SU-DHL-6 (cell line): ENCODE results near the gene L1TD1.
"Not testable (repeated sequence)": the region's sequence is repeated elsewhere in the genome, so short reads cannot be mapped to it uniquely, and the experiment has no call there.

Experiments used
- H2AFZ ChIP-seq: fragments of 200-600 bp; sonication (generic); 2 replicates; pipeline ENCODE4 v1.6.1; 2014; ENCODE audit warnings: low read depth, mild to moderate bottlenecking, moderate library complexity, mixed read lengths, antibody characterized with exemption, low read length; ENCODE audit not compliant: severe bottlenecking
- H3F3A ChIP-seq: fragments of 200-600 bp; shearing (Covaris generic); 2 replicates; pipeline ENCODE4 v1.6.0; 2016; ENCODE audit warnings: antibody characterized with exemption, mild to moderate bottlenecking; ENCODE audit not compliant: insufficient read depth
- H3K27ac ChIP-seq: fragments of 200-600 bp; sonication (generic); 2 replicates; pipeline ENCODE4 v1.5.1; 2016; ENCODE audit warnings: low read depth, mild to moderate bottlenecking, low read length, moderate library complexity, mixed read lengths
- H3K27me3 ChIP-seq: fragments of 200-600 bp; sonication (generic), shearing (Covaris generic); 2 replicates; pipeline ENCODE4 v1.6.0; 2014; ENCODE audit warnings: mild to moderate bottlenecking, low read length
- H3K36me3 ChIP-seq: fragments of 200-600 bp; sonication (generic); 2 replicates; pipeline ENCODE4 v1.6.1; 2014; ENCODE audit warnings: mild to moderate bottlenecking, low read length, mixed read lengths
- H3K4me2 ChIP-seq: fragments of 300-600, 200-600 bp; shearing (Covaris generic), sonication (generic); 2 replicates; pipeline ENCODE4 v1.6.0; 2014; ENCODE audit warnings: low read length, low read depth, mild to moderate bottlenecking; ENCODE audit not compliant: poor library complexity, severe bottlenecking
- H3K4me3 ChIP-seq: fragments of 200-600 bp; sonication (generic); 2 replicates; pipeline ENCODE4 v1.5.1; 2014; ENCODE audit warnings: antibody characterized with exemption, low read length, mild to moderate bottlenecking, mixed read lengths; ENCODE audit not compliant: insufficient read depth, poor library complexity, severe bottlenecking
- H3K79me2 ChIP-seq: fragments of 200-600 bp; sonication (generic); 2 replicates; pipeline ENCODE4 v1.6.1; 2014; ENCODE audit warnings: mild to moderate bottlenecking, low read length, moderate library complexity; ENCODE audit not compliant: insufficient read depth
- H3K9ac ChIP-seq: fragments of 200-600 bp; sonication (generic); 2 replicates; pipeline ENCODE4 v1.7.0; 2014; ENCODE audit warnings: mild to moderate bottlenecking, low read length
- H3K9me2 ChIP-seq: fragments of 200-600 bp; sonication (generic); replicated peaks from 2 replicates; pipeline ENCODE4 v1.6.1; 2014; ENCODE audit warnings: low read length; ENCODE audit not compliant: insufficient read depth
- H3K9me3 ChIP-seq: fragments of 200-600 bp; sonication (generic); 2 replicates; pipeline ENCODE4 v1.6.1; 2014; ENCODE audit warnings: low read length, mixed read lengths; ENCODE audit not compliant: insufficient read depth
- H4K20me1 ChIP-seq: fragments of 200-600 bp; sonication (generic); 2 replicates; pipeline ENCODE4 v1.6.1; 2014; ENCODE audit warnings: low read depth, mild to moderate bottlenecking, antibody characterized with exemption, low read length, moderate library complexity, mixed read lengths
- EZH2phosphoT487 ChIP-seq: fragments of 200-600 bp; sonication (generic), shearing (Covaris generic); conservative IDR thresholded peaks from 2 replicates; pipeline ENCODE4 v1.6.1; 2018; ENCODE audit warnings: mild to moderate bottlenecking, antibody characterized with exemption, low read length, moderate library complexity, mixed read lengths
- TF ChIP-seq, protein P1 (sequence below): fragments of 200-600 bp; sonication (generic); IDR thresholded peaks from one replicate; pipeline ENCODE4 v1.5.1; 2017; ENCODE audit warnings: antibody characterized with exemption, mild to moderate bottlenecking, low read length, moderate library complexity; ENCODE audit not compliant: insufficient read depth, poor library complexity, severe bottlenecking

The L1TD1 gene

GRCh38 chr1:62241371-62242131 is 46.9 kb downstream of the L1TD1 start:
- no peaks in the 10 kb centered on the region for H3K36me3 ChIP-seq
- H3F3A ChIP-seq, result no peaks in the 10 kb centered on the region
- H3K4me2 ChIP-seq, result no peak overlapping the region
- H3K9me3 ChIP-seq, result no peaks in the 10 kb centered on the region
- H3K9ac ChIP-seq, result no peak overlapping the region
- H3K79me2 ChIP-seq, result no peaks in the 10 kb centered on the region
- no peaks in the 10 kb centered on the region for H3K27me3 ChIP-seq
- no peaks in the 10 kb centered on the region for H3K9me2 ChIP-seq
- H3K4me3 ChIP-seq, result no peak overlapping the region
- TF ChIP-seq EZH2phosphoT487, result no peak
- TF ChIP-seq, protein P1, sequence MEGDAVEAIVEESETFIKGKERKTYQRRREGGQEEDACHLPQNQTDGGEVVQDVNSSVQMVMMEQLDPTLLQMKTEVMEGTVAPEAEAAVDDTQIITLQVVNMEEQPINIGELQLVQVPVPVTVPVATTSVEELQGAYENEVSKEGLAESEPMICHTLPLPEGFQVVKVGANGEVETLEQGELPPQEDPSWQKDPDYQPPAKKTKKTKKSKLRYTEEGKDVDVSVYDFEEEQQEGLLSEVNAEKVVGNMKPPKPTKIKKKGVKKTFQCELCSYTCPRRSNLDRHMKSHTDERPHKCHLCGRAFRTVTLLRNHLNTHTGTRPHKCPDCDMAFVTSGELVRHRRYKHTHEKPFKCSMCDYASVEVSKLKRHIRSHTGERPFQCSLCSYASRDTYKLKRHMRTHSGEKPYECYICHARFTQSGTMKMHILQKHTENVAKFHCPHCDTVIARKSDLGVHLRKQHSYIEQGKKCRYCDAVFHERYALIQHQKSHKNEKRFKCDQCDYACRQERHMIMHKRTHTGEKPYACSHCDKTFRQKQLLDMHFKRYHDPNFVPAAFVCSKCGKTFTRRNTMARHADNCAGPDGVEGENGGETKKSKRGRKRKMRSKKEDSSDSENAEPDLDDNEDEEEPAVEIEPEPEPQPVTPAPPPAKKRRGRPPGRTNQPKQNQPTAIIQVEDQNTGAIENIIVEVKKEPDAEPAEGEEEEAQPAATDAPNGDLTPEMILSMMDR, result no peak
- no peak overlapping the region for H3K27ac ChIP-seq
- no peak overlapping the region for H2AFZ ChIP-seq
- no peaks in the 10 kb centered on the region for H4K20me1 ChIP-seq

DNA sequence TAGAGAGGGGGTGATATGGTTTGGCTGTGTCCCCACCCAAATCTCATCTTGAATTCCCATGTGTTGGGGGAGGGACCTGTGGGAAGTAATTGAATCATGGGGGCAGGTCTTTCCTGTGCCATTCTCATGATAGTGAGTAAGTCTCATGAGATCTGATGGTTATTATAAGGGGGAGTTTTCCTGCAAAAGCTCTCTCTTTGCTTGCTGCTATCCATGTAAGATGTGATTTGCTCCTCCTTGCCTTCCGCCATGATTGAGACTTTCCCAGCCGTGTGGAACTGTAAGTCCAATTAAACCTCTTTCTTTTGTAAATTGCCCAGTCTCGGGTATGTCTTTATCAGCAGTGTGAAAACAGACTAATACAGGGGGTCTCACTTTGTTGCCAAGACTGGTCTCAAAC is 49.7 kb downstream of the L1TD1 start:
- H2AFZ ChIP-seq, H3F3A ChIP-seq, H3K4me2 ChIP-seq: not testable (repeated sequence)

GRCh38 chr1:62245201-62245600 is 50.6 kb downstream of the L1TD1 start:
- Histone ChIP-seq H2AFZ (no peak overlapping the region), H3K27me3 (no peaks in the 10 kb centered on the region), H3K9me2 (no peaks in the 10 kb centered on the region), H3F3A (no peaks in the 10 kb centered on the region), H3K9me3 (no peaks in the 10 kb centered on the region), H3K9ac (no peak overlapping the region), H3K4me2 (no peak overlapping the region), H3K36me3 (no peaks in the 10 kb centered on the region), H3K27ac (no peak overlapping the region), H3K79me2 (no peaks in the 10 kb centered on the region), H4K20me1 (no peaks in the 10 kb centered on the region), H3K4me3 (no peak overlapping the region)
- TF ChIP-seq, protein P1, result no peak
- TF ChIP-seq EZH2phosphoT487, result no peak

More for the DNA sequence above, 49.7 kb downstream of the L1TD1 start:
- not testable (repeated sequence) for H3K27me3 ChIP-seq, H3K9me3 ChIP-seq, H3K9ac ChIP-seq, H4K20me1 ChIP-seq, H3K36me3 ChIP-seq, H3K9me2 ChIP-seq, H3K79me2 ChIP-seq, H3K4me3 ChIP-seq, H3K27ac ChIP-seq

- Histone ChIP-seq H3K36me3 (no peaks in the 10 kb centered on the region), H3K9me2 (no peaks in the 10 kb centered on the region), H3K9ac (no peak overlapping the region), H3K79me2 (no peaks in the 10 kb centered on the region), H3K4me2 (no peak overlapping the region), H3K4me3 (no peak overlapping the region), H4K20me1 (no peaks in the 10 kb centered on the region), H3F3A (no peaks in the 10 kb centered on the region), H3K9me3 (no peaks in the 10 kb centered on the region), H3K27me3 (no peaks in the 10 kb centered on the region), H3K27ac (no peak overlapping the region), H2AFZ (no peak overlapping the region)
- TF ChIP-seq, protein P1, result no peak
- no peak for TF ChIP-seq EZH2phosphoT487
Observed at GRCh38 chr1:62247391-62248168, 52.9 kb downstream of the L1TD1 start.
